CD4-positive, CD25-positive, alpha-beta regulatory T cell (primary cell): Measurements from ENCODE around the gene MAPK8IP3. TPM values are rescaled to one million over a fixed set of nuclear protein-coding genes. Genes with fewer than 3 reads are reported as not detected.

ENCODE experiments used
- ATAC-seq, 2 donors: fragments of 150-1000 bp; cut with Tn5 transposase; one replicate each; pipeline ENCODE4 v1.10.0; 2021; ENCODE audit warnings: low read depth in 2 of 2, moderate number of reproducible peaks in 2 of 2, moderate library complexity in 1 of 2
- DNase-seq, 3 donors: peaks; one replicate each; pipeline versions ENCODE4 v3.0.0 to v3.0.0-alpha.2; 2012 to 2022; ENCODE audit warnings: mixed read lengths in 1 of 3
- H3K27ac ChIP-seq: one replicate; pipeline ENCODE4 v1.7.0; 2013; ENCODE audit warnings: mild to moderate bottlenecking, low read length; ENCODE audit not compliant: insufficient read depth, poor library complexity, severe bottlenecking
- H3K27me3 ChIP-seq: one replicate; pipeline ENCODE4 v1.7.0; 2013; ENCODE audit warnings: low read length; ENCODE audit not compliant: control insufficient read depth, insufficient read depth
- H3K36me3 ChIP-seq: one replicate; pipeline ENCODE4 v1.7.0; 2013; ENCODE audit warnings: mild to moderate bottlenecking, low read length, moderate library complexity; ENCODE audit not compliant: control insufficient read depth, insufficient read depth
- H3K4me1 ChIP-seq: 2 replicates; pipeline ENCODE4 v1.7.0; 2013; ENCODE audit warnings: mild to moderate bottlenecking, low read length; ENCODE audit not compliant: insufficient read depth, control insufficient read depth, poor library complexity, severe bottlenecking
- H3K4me3 ChIP-seq: one replicate; pipeline ENCODE4 v1.7.0; 2013; ENCODE audit warnings: low read depth, mild to moderate bottlenecking, low read length, moderate library complexity
- H3K9me3 ChIP-seq, 2 experiments: 1 replicate in 1 of 2; 2 replicates in 1 of 2; pipeline ENCODE4 v1.7.0; 2013; ENCODE audit warnings: low read length in 2 of 2, mild to moderate bottlenecking in 1 of 2, moderate library complexity in 1 of 2; ENCODE audit not compliant: control insufficient read depth in 2 of 2
- H3K27ac Mint-ChIP-seq, 3 donors: one replicate each; pipeline ENCODE4 v1.8.0; 2020 to 2022; ENCODE audit warnings: mild to moderate bottlenecking in 3 of 3, mixed read lengths in 3 of 3, moderate library complexity in 2 of 3
- H3K27me3 Mint-ChIP-seq: one replicate; pipeline ENCODE4 v1.8.0; 2022; ENCODE audit warnings: mild to moderate bottlenecking, mixed read lengths
- H3K36me3 Mint-ChIP-seq: one replicate; pipeline ENCODE4 v1.8.0; 2020; ENCODE audit warnings: mixed read lengths
- H3K4me1 Mint-ChIP-seq, 4 donors: one replicate each; pipeline ENCODE4 v1.8.0; 2020 to 2022; ENCODE audit warnings: mixed read lengths in 4 of 4, mild to moderate bottlenecking in 1 of 4
- H3K4me3 Mint-ChIP-seq, 4 donors: one replicate each; pipeline ENCODE4 v1.8.0; 2020 to 2022; ENCODE audit warnings: mild to moderate bottlenecking in 4 of 4, mixed read lengths in 4 of 4, moderate library complexity in 3 of 4
- H3K9me3 Mint-ChIP-seq, 7 donors: one replicate each; pipeline ENCODE4 v1.8.0; 2020 to 2022; ENCODE audit warnings: mixed read lengths in 7 of 7, mild to moderate bottlenecking in 3 of 7, moderate library complexity in 2 of 7
- polyA plus RNA-seq, 4 donors: library from polyadenylated mRNA; unstranded; fragments of 300-500 nt; fragmentation: Illumina TruSeq; gene quantifications; one replicate each; pipeline ENCODE4 v1.2.3, GENCODE V29; 2021
- total RNA-seq: library from RNA; stranded (reverse); gene quantifications from one replicate; pipeline ENCODE4 v1.2.3, GENCODE V29; 2022

Gene MAPK8IP3
- total and polyA plus RNA-seq, 5 donors from 2014 or later, result 0.79 to 222 (median 1.4) TPM

GRCh38 chr16:1771864-1772361, 65.9 kb downstream of the MAPK8IP3 start:
- peaks cover 4% of the 10 kb centered on the region for H3K36me3 ChIP-seq
- H3K27ac ChIP-seq, result peak overlapping the region; percentile 85
- DNase-seq, result no peak
- Mint-ChIP-seq H3K27ac (peak overlapping the region; percentile 85 to 97 (median 97)), H3K4me3 (peak overlapping the region; percentile 89 to 98 (median 97)), H3K4me1 (peaks cover 0 to 18% (median 1%) of the 10 kb centered on the region in 4 donors), H3K36me3 (peaks cover 3% of the 10 kb centered on the region), H3K27me3 (no peaks in the 10 kb centered on the region), H3K9me3 (no peaks in the 10 kb centered on the region)
- peak overlapping the region; percentile 77 for H3K4me3 ChIP-seq
- no peaks in the 10 kb centered on the region for H3K9me3 ChIP-seq
- no peaks in the 10 kb centered on the region for H3K27me3 ChIP-seq
- ATAC-seq, result no peak
- peaks cover 46% of the 10 kb centered on the region for H3K4me1 ChIP-seq

- H3K27ac ChIP-seq, result peak within 1 kb of the TSS; percentile 85
- ATAC-seq, result peak; percentile 12 to 15
- Mint-ChIP-seq H3K27ac (peak within 1 kb of the TSS; percentile 85 to 97 (median 97)), H3K4me3 (peak within 1 kb of the TSS; percentile 89 to 98 (median 97)), H3K36me3 (peaks cover 3% of the 10 kb centered on the region), H3K4me1 (peaks cover 0 to 18% (median 1%) of the 10 kb centered on the region in 4 donors), H3K27me3 (no peaks in the 10 kb centered on the region), H3K9me3 (no peaks in the 10 kb centered on the region)
- no peaks in the 10 kb centered on the region for H3K27me3 ChIP-seq
- H3K4me1 ChIP-seq, result peaks cover 46% of the 10 kb centered on the region
- peak; percentile 25 to 72 (median 45) for DNase-seq
- H3K9me3 ChIP-seq, result no peaks in the 10 kb centered on the region
- H3K4me3 ChIP-seq, result peak within 1 kb of the TSS; percentile 77
- H3K36me3 ChIP-seq, result peaks cover 9% of the 10 kb centered on the region
Measured at GRCh38 chr16:1772362-1772907, 66.4 kb downstream of the MAPK8IP3 start, which contains the start of gene EME2. EME2 (plus strand) TSS chr16:1772810; CDS start chr16:1773228, 418 bp downstream.

- Mint-ChIP-seq H3K4me1 (peaks cover 0 to 18% (median 1%) of the 10 kb centered on the region in 4 donors), H3K36me3 (peaks cover under 1% of the 10 kb centered on the region)
Measured at GRCh38 chr16:1772908-1773702, 67.1 kb downstream of the MAPK8IP3 start, which contains the start of gene MRPS34. MRPS34 (minus strand) TSS chr16:1773134; CDS start chr16:1773119, 15 bp downstream.

GRCh38 chr16:1773703-1774447, 67.9 kb downstream of the MAPK8IP3 start:
- no peak for DNase-seq
- Mint-ChIP-seq H3K4me3 (peak overlapping the region; percentile 84 to 98 (median 97)), H3K27me3 (no peaks in the 10 kb centered on the region), H3K9me3 (no peaks in the 10 kb centered on the region), H3K4me1 (peaks cover 0 to 18% (median 1%) of the 10 kb centered on the region in 4 donors), H3K27ac (no peak overlapping the region), H3K36me3 (no peaks in the 10 kb centered on the region)
- ATAC-seq, result no peak
- no peaks in the 10 kb centered on the region for H3K9me3 ChIP-seq
- H3K27me3 ChIP-seq, result no peaks in the 10 kb centered on the region
- peaks cover 17% of the 10 kb centered on the region for H3K36me3 ChIP-seq
- H3K4me3 ChIP-seq, result peak overlapping the region; percentile 57
- peaks cover 46% of the 10 kb centered on the region for H3K4me1 ChIP-seq
- peak overlapping the region; percentile 85 for H3K27ac ChIP-seq

More at GRCh38 chr16:1772908-1773702, 67.1 kb downstream of the MAPK8IP3 start, which contains the start of gene MRPS34:
- H3K9me3 ChIP-seq, result no peaks in the 10 kb centered on the region
- H3K27me3 Mint-ChIP-seq, result no peaks in the 10 kb centered on the region
- ATAC-seq, result peak; percentile 50 to 51
- H3K4me3 ChIP-seq, result peak within 1 kb of the TSS; percentile 77
- H3K27ac ChIP-seq, result peak within 1 kb of the TSS; percentile 85
- H3K9me3 Mint-ChIP-seq, result no peaks in the 10 kb centered on the region
- peaks cover 46% of the 10 kb centered on the region for H3K4me1 ChIP-seq
- H3K4me3 Mint-ChIP-seq, result peak within 1 kb of the TSS; percentile 89 to 98 (median 97)
- peak; percentile 69 to 90 (median 78) for DNase-seq
- peaks cover 12% of the 10 kb centered on the region for H3K36me3 ChIP-seq
- H3K27ac Mint-ChIP-seq, result peak within 1 kb of the TSS; percentile 85 to 97 (median 97)
- no peaks in the 10 kb centered on the region for H3K27me3 ChIP-seq

GRCh38 chr16:1774448-1774780, 68.4 kb downstream of the MAPK8IP3 start:
- peak overlapping the region in 1 of 3 donors; percentile 32 for H3K27ac Mint-ChIP-seq
- DNase-seq, result no peak
- no peak for ATAC-seq
- H3K9me3 ChIP-seq, result no peaks in the 10 kb centered on the region
- H3K27me3 ChIP-seq, result no peaks in the 10 kb centered on the region
- peaks cover 17% of the 10 kb centered on the region for H3K36me3 ChIP-seq
- no peaks in the 10 kb centered on the region for H3K36me3 Mint-ChIP-seq
- H3K9me3 Mint-ChIP-seq, result no peaks in the 10 kb centered on the region
- H3K4me3 ChIP-seq, result no peak overlapping the region
- peaks cover 46% of the 10 kb centered on the region for H3K4me1 ChIP-seq
- peak overlapping the region; percentile 41 to 97 (median 91) for H3K4me3 Mint-ChIP-seq
- H3K27me3 Mint-ChIP-seq, result no peaks in the 10 kb centered on the region
- no peak overlapping the region for H3K27ac ChIP-seq
- H3K4me1 Mint-ChIP-seq, result peaks cover 0 to 18% (median 1%) of the 10 kb centered on the region in 4 donors

GRCh38 chr16:1775006-1775845, 69.2 kb downstream of the MAPK8IP3 start:
- Histone ChIP-seq H3K27ac (no peak overlapping the region), H3K27me3 (no peaks in the 10 kb centered on the region), H3K36me3 (peaks cover 17% of the 10 kb centered on the region), H3K4me3 (no peak overlapping the region), H3K9me3 (no peaks in the 10 kb centered on the region), H3K4me1 (peaks cover 38% of the 10 kb centered on the region)
- Mint-ChIP-seq H3K27ac (peak overlapping the region in 1 of 3 donors; percentile 32), H3K4me1 (peaks cover 0 to 16% (median 1%) of the 10 kb centered on the region in 4 donors), H3K4me3 (peak overlapping the region; percentile 41 to 97 (median 78)), H3K27me3 (no peaks in the 10 kb centered on the region), H3K9me3 (no peaks in the 10 kb centered on the region), H3K36me3 (no peaks in the 10 kb centered on the region)
- no peak for DNase-seq
- ATAC-seq, result no peak
